PFSK-1 (cell line): ENCODE results near the gene TAF3.

Source experiments
- FOXP2 ChIP-seq: optimal IDR thresholded peaks from 2 replicates; pipeline ENCODE3; 2011; ENCODE audit warnings: borderline replicate concordance, control low read depth, inconsistent platforms; ENCODE audit not compliant: insufficient read depth; ENCODE audit errors: extremely low read length, extremely low read depth
- POLR2AphosphoS5 ChIP-seq: IDR thresholded peaks from 2 replicates; pipeline ENCODE4 v1.6.1; 2012; ENCODE audit warnings: low read depth, mild to moderate bottlenecking, control low read depth, low read length, moderate library complexity
- SIN3A ChIP-seq: IDR thresholded peaks from 2 replicates; pipeline ENCODE4 v1.6.1; 2012; ENCODE audit warnings: mild to moderate bottlenecking, low read length, moderate library complexity, borderline replicate concordance; ENCODE audit not compliant: insufficient read depth
- TAF1 ChIP-seq: IDR thresholded peaks from 2 replicates; pipeline ENCODE4 v1.6.1; 2012; ENCODE audit warnings: low read length, control low read depth, borderline replicate concordance; ENCODE audit not compliant: insufficient read depth
- TF ChIP-seq, protein P1 (sequence below), 2 experiments: IDR thresholded peaks; 2 replicates each; pipeline versions ENCODE4 v1.6.1 to v1.8.0; 2011 to 2012; ENCODE audit warnings: low read depth in 2 of 2, low read length in 2 of 2, control low read depth in 1 of 2, inconsistent platforms in 1 of 2, mild to moderate bottlenecking in 1 of 2, moderate library complexity in 1 of 2; ENCODE audit not compliant: insufficient read depth in 1 of 2

Gene TAF3

GRCh38 chr10:7804741-7805140 lies 13.6 kb upstream of the TAF3 start:
- TF ChIP-seq, protein P1, sequence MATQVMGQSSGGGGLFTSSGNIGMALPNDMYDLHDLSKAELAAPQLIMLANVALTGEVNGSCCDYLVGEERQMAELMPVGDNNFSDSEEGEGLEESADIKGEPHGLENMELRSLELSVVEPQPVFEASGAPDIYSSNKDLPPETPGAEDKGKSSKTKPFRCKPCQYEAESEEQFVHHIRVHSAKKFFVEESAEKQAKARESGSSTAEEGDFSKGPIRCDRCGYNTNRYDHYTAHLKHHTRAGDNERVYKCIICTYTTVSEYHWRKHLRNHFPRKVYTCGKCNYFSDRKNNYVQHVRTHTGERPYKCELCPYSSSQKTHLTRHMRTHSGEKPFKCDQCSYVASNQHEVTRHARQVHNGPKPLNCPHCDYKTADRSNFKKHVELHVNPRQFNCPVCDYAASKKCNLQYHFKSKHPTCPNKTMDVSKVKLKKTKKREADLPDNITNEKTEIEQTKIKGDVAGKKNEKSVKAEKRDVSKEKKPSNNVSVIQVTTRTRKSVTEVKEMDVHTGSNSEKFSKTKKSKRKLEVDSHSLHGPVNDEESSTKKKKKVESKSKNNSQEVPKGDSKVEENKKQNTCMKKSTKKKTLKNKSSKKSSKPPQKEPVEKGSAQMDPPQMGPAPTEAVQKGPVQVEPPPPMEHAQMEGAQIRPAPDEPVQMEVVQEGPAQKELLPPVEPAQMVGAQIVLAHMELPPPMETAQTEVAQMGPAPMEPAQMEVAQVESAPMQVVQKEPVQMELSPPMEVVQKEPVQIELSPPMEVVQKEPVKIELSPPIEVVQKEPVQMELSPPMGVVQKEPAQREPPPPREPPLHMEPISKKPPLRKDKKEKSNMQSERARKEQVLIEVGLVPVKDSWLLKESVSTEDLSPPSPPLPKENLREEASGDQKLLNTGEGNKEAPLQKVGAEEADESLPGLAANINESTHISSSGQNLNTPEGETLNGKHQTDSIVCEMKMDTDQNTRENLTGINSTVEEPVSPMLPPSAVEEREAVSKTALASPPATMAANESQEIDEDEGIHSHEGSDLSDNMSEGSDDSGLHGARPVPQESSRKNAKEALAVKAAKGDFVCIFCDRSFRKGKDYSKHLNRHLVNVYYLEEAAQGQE (IDR thresholded peaks at IDR 0.05; ENCODE audit: insufficient read depth in 1 of 2, low read depth in 2 of 2, low read length in 2 of 2): no peak
- TF ChIP-seq SIN3A (no peak), POLR2AphosphoS5 (no peak), FOXP2 (no peak), TAF1 (no peak)

DNA sequence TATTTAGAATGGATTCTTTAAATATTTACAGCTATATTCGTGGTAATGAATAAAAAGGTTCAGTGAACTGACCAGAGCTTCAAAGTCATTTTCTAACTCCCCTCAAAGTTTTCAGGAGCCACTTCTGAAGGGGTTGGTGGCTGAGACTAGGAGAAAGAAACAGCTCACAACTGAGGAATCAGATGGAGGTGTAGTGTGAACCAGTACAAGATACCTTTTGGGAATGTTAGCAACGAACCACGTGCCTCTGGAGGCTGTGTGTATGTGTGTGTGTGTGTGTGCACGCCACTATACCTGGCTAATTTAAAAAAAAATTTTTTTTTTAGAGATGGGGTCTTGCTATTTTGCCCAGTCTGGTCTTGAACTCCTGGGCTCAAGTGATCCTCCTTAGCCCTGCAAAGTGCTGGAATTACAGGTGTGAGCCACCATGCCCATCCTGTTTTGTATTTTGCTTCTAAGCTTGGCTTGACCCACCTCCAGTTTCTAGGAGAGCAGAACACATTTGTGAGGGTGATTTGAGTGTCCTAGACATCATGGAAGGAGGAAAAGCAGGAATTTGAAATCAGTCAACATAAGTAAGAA lies 9.5 kb upstream of the TAF3 start:
- no peak for TF ChIP-seq SIN3A
- TF ChIP-seq POLR2AphosphoS5: peak; percentile 5; the same call in 1 of the 2 replicates

- TF ChIP-seq POLR2AphosphoS5 (no peak), FOXP2 (no peak), SIN3A (no peak), TAF1 (no peak)
- TF ChIP-seq, protein P1 (IDR thresholded peaks at IDR 0.05; ENCODE audit: insufficient read depth in 1 of 2, low read depth in 2 of 2, low read length in 2 of 2): no peak
These were observed 7.9 kb upstream of the TAF3 start for GRCh38 chr10:7810443-7810842.

DNA sequence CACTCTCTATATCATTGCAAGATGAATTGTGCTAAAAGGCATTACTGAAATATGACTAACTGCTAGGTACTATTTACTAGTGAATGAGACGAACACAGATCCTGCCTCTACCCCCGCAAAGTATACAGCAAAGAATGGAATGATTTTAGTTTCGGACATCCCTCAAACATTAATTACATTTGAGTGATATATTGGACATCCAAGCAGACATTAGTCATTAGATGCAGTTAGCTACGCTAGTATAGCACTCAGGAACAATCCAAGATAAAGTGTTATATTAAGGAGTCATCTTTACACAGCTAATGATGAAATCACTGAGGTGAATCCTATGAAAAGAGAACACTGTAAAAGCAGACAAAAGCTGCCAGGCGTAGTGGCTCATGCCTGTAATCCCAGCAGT lies 7.3 kb upstream of the TAF3 start:
- TF ChIP-seq POLR2AphosphoS5: no peak
- TF ChIP-seq FOXP2: no peak
- no peak for TF ChIP-seq SIN3A
- TF ChIP-seq, protein P1 (IDR thresholded peaks at IDR 0.05; ENCODE audit: insufficient read depth in 1 of 2, low read depth in 2 of 2, low read length in 2 of 2): no peak
- TF ChIP-seq TAF1: no peak

- TF ChIP-seq FOXP2 (no peak), TAF1 (no peak), POLR2AphosphoS5 (no peak), SIN3A (no peak)
- TF ChIP-seq, protein P1 (IDR thresholded peaks at IDR 0.05; ENCODE audit: insufficient read depth in 1 of 2, low read depth in 2 of 2, low read length in 2 of 2): no peak
These were observed 4.8 kb upstream of the TAF3 start for GRCh38 chr10:7813481-7813880.
